Activated CD8-positive, alpha-beta T cell treated with anti-CD3 and anti-CD28 coated beads for 36 hours (primary cell): ENCODE data around the gene CEP104. TPM values are rescaled to one million over a fixed set of nuclear protein-coding genes. Genes with fewer than 3 reads are reported as not detected.
A peak's percentile ranks its signal among the peaks of the same experiment; 100 is the strongest.

Experiments used
- ATAC-seq: fragments of 200-7000 bp; cut with Tn5 transposase; one replicate; pipeline ENCODE4 v1.10.0; 2021; ENCODE audit warnings: mild to moderate bottlenecking, moderate library complexity
- CTCF ChIA-PET: fragments of 350-600 bp; sonication (Branson Sonifier 250); formaldehyde crosslinking; loops from one replicate; lab custom pipeline; 2021; ENCODE audit warnings: antibody characterized with exemption; lab: Charles Lee
- POLR2A ChIA-PET: fragments of 350-600 bp; sonication (Branson Sonifier 250); formaldehyde crosslinking; loops from one replicate; lab custom pipeline; 2021; ENCODE audit warnings: antibody characterized with exemption; lab: Charles Lee
- DNase-seq: peaks from one replicate; pipeline ENCODE4 v3.0.0-alpha.2; 2020
- H3K27ac Mint-ChIP-seq: one replicate; pipeline ENCODE4 v1.8.0; 2021; ENCODE audit warnings: mild to moderate bottlenecking, mixed read lengths
- H3K27me3 Mint-ChIP-seq: one replicate; pipeline ENCODE4 v1.8.0; 2021; ENCODE audit warnings: mixed read lengths
- H3K36me3 Mint-ChIP-seq: one replicate; pipeline ENCODE4 v1.8.0; 2021; ENCODE audit warnings: low read depth, mixed read lengths
- H3K4me1 Mint-ChIP-seq: one replicate; pipeline ENCODE4 v1.8.0; 2021; ENCODE audit warnings: low read depth, mixed read lengths
- H3K4me3 Mint-ChIP-seq: one replicate; pipeline ENCODE4 v1.8.0; 2021; ENCODE audit warnings: mild to moderate bottlenecking, moderate library complexity, mixed read lengths
- H3K9me3 Mint-ChIP-seq: one replicate; pipeline ENCODE4 v1.8.0; 2021; ENCODE audit warnings: mixed read lengths
- intact Hi-C: fragments of 100-400 bp; cut with micrococcal nuclease; formaldehyde crosslinking; loops from one replicate; pipeline ENCODE4 v1.10.0; 2022
- total RNA-seq, 2 experiments: library from RNA; stranded (reverse); gene quantifications; one replicate each; pipeline ENCODE4 v1.2.3, GENCODE V29; 2021
- TF ChIP-seq, protein P1 (sequence below): fragments of 200-600 bp; IDR thresholded peaks from one replicate; pipeline ENCODE4 v1.8.0; 2022; ENCODE audit warnings: antibody characterized with exemption, mild to moderate bottlenecking

CEP104 gene
- total RNA-seq, 2 experiments from 2014 or later: 29.3 to 29.8 TPM

DNA sequence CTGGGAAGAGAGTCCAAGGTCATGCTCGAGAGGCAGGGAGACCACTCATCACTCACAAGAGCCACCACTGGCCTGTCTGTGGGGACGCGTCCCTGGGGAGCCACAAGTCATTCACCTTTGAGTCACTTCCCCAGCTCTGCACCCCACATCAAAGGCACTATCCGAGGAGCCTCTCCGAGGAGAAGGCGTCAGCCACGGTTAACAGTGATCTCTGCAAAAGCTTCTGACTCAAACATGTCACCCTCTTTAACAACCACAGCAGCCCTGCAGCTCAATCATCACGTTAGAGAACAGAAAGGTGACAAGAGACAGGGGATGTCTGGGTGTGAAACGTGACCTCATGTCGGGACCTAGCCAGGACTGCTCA lies 69.7 kb downstream of the CEP104 start:
- H3K4me3 Mint-ChIP-seq: no peak overlapping the region
- peak overlapping the region; percentile 68 for H3K27ac Mint-ChIP-seq
- TF ChIP-seq, protein P1, sequence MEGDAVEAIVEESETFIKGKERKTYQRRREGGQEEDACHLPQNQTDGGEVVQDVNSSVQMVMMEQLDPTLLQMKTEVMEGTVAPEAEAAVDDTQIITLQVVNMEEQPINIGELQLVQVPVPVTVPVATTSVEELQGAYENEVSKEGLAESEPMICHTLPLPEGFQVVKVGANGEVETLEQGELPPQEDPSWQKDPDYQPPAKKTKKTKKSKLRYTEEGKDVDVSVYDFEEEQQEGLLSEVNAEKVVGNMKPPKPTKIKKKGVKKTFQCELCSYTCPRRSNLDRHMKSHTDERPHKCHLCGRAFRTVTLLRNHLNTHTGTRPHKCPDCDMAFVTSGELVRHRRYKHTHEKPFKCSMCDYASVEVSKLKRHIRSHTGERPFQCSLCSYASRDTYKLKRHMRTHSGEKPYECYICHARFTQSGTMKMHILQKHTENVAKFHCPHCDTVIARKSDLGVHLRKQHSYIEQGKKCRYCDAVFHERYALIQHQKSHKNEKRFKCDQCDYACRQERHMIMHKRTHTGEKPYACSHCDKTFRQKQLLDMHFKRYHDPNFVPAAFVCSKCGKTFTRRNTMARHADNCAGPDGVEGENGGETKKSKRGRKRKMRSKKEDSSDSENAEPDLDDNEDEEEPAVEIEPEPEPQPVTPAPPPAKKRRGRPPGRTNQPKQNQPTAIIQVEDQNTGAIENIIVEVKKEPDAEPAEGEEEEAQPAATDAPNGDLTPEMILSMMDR: no peak
- ChIA-PET CTCF (interaction anchor here (0.9 to 1.2 kb wide), 3 partner anchors 14 to 63 kb away, joined by 3 to 4 read pairs (median 3); no protein-coding TSS in a partner anchor), POLR2A (interaction anchor here (1.1 to 2.8 kb wide), 2 partner anchors 9 to 10 kb away, joined by 3 to 19 read pairs; partner anchors contain the start of gene LRRC47)
- peaks cover 17% of the 10 kb centered on the region for H3K4me1 Mint-ChIP-seq
- H3K9me3 Mint-ChIP-seq: no peaks in the 10 kb centered on the region
- H3K27me3 Mint-ChIP-seq: no peaks in the 10 kb centered on the region
- ATAC-seq: peak; percentile 89
- intact Hi-C loops: no loop called here
- peak; percentile 64 for DNase-seq
- H3K36me3 Mint-ChIP-seq: peaks cover 22% of the 10 kb centered on the region

DNA sequence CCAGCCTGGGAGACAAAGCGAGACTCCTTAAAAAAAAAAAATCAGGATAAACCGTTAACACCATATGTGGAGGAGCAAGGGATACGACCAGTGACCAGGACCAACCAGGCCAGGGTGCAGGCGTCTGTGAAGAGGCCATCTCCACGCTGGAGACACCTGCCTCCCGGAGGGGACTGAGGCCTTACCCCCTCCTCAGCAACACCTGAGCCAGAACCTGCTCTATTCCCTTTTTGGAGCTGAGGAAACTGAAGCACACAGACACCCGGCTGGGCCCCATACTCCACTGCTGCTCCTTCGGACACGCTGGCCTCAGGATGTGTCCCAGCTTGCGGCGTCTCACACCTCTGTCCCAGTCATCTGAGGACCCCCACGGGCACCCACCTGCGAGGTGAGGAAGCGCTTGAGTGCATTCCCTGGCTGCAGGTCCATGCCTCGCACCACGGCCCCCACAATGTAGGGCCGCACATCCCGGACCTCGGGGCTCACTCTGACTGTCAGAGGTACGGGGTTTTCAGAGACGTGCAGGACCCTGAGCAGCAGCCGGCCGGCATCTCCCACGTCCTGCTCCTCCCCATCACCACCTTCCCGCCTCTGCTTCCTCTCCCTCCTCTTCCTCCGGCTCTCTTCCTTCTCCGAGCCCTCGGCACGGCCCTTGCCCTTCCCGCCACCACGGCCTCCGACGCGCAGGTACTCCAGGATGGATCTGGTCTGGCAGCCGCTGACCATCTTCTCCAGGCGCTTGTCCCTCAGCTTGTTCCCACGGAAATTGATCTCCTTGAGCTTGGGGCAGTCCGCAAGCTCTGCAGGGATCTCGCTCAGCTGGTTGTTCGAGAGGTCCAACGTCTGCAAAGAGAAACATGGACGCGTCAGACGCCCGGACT lies 70.3 kb downstream of the CEP104 start:
- Mint-ChIP-seq H3K36me3 (peaks cover 28% of the 10 kb centered on the region), H3K4me3 (no peak overlapping the region), H3K27me3 (no peaks in the 10 kb centered on the region)

DNA sequence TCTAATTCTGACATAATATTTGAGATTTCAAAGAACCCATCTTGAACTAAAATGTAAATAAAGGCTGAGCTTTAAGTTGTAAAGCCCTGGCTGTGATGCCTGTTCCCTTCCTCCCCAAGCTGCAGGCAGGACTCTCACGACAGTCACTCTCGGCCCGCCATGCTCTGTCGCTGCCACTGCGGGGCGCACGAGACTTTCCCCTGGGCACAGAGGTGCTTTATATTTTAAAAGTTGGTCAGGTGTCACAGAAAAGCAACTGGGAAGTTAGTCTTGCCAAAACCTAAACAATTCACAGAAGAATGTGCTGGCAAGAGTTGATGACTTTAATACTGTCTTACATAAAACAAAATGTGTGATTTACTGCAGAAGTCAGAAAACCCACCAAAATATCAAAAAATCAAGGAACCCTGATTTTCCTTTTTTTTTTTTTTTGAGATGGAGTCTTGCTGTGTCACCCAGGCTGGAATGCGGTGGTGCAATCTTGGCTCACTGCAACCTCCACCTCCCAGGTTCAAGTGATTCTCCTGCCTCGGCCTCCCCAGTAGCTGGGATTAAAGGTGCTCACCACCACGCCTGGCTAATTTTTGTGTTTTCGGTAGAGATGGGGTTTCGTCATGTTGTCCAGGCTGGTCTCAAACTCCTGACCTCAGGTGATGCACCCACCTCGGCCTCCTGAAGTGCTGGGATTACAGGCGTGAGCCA lies 71.4 kb downstream of the CEP104 start:
- CTCF ChIA-PET: interaction anchor here (2.0 kb wide), 1 partner anchor 8 kb away, joined by 6 read pairs; no protein-coding TSS in a partner anchor
- H3K36me3 Mint-ChIP-seq: peaks cover 34% of the 10 kb centered on the region
- TF ChIP-seq, protein P1: no peak
- H3K4me1 Mint-ChIP-seq: peaks cover 14% of the 10 kb centered on the region
- intact Hi-C loops: no loop called here
- no peaks in the 10 kb centered on the region for H3K27me3 Mint-ChIP-seq
- POLR2A ChIA-PET: interaction anchor here (1.3 to 2.8 kb wide), 2 partner anchors 11 to 19 kb away, joined by 4 to 19 read pairs; partner anchors contain the start of gene LRRC47
- DNase-seq (no peak), ATAC-seq (no peak)
- H3K27ac Mint-ChIP-seq: no peak overlapping the region
- no peaks in the 10 kb centered on the region for H3K9me3 Mint-ChIP-seq
- H3K4me3 Mint-ChIP-seq: no peak overlapping the region

More for the DNA sequence above, 70.3 kb downstream of the CEP104 start:
- H3K9me3 Mint-ChIP-seq: no peaks in the 10 kb centered on the region
- H3K4me1 Mint-ChIP-seq: peaks cover 14% of the 10 kb centered on the region
- DNase-seq (no peak), ATAC-seq (no peak)
- H3K27ac Mint-ChIP-seq: no peak overlapping the region
- POLR2A ChIA-PET: interaction anchor here (1.1 to 2.8 kb wide), 2 partner anchors 9 to 10 kb away, joined by 3 to 19 read pairs; partner anchors contain the start of gene LRRC47
- TF ChIP-seq, protein P1: no peak
- CTCF ChIA-PET: interaction anchor here (0.9 to 1.2 kb wide), 3 partner anchors 15 to 62 kb away, joined by 3 to 4 read pairs (median 3); no protein-coding TSS in a partner anchor
- intact Hi-C loops: no loop called here

DNA sequence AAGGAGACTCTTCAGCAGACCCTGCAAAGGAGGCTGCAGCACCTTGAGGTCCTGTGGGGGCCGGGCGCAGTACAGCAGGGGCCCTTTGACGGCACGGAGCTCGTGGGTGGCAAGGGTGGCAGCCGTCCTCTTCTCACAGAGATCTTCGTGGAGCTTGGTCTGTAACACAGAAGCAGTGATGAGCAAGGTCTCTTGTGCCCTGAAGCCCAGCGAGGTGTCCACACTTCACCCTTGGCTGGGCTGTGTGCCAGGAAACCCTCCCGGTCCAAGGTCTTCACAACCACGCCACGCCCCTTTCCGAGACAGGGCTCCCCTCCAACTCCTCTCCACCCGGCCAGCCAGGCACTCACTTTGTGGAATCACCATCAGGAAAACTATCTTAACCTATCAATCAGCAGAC lies 72.0 kb downstream of the CEP104 start:
- Mint-ChIP-seq H3K27me3 (no peaks in the 10 kb centered on the region), H3K4me3 (no peak overlapping the region), H3K27ac (no peak overlapping the region), H3K36me3 (peaks cover 39% of the 10 kb centered on the region), H3K4me1 (peaks cover 14% of the 10 kb centered on the region), H3K9me3 (no peaks in the 10 kb centered on the region)
- TF ChIP-seq, protein P1: no peak
- POLR2A ChIA-PET: interaction anchor here (1.3 to 1.5 kb wide), 3 partner anchors 10 to 29 kb away, joined by 3 to 5 read pairs (median 4); no protein-coding TSS in a partner anchor
- intact Hi-C loops: no loop called here
- DNase-seq (no peak), ATAC-seq (no peak)
- CTCF ChIA-PET: interaction anchor here (2.0 kb wide), 1 partner anchor 9 kb away, joined by 6 read pairs; no protein-coding TSS in a partner anchor
